ENCODE data around the gene CCT8.

The CCT8 gene, protein sequence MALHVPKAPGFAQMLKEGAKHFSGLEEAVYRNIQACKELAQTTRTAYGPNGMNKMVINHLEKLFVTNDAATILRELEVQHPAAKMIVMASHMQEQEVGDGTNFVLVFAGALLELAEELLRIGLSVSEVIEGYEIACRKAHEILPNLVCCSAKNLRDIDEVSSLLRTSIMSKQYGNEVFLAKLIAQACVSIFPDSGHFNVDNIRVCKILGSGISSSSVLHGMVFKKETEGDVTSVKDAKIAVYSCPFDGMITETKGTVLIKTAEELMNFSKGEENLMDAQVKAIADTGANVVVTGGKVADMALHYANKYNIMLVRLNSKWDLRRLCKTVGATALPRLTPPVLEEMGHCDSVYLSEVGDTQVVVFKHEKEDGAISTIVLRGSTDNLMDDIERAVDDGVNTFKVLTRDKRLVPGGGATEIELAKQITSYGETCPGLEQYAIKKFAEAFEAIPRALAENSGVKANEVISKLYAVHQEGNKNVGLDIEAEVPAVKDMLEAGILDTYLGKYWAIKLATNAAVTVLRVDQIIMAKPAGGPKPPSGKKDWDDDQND

GRCh38 chr21:29073222-29074006, at the start of gene CCT8:
TSS of gene CCT8 (minus strand) at chr21:29073648. CDS start at chr21:29073590, 58 bp downstream.
- peak; percentile 100 for DNase-seq

- no peak for DNase-seq
Observed at GRCh38 chr21:29121759-29122158, 48.3 kb upstream of the CCT8 start.

- no peak for DNase-seq
Observed at GRCh38 chr21:29117372-29117955, 44.0 kb upstream of the CCT8 start.

DNA sequence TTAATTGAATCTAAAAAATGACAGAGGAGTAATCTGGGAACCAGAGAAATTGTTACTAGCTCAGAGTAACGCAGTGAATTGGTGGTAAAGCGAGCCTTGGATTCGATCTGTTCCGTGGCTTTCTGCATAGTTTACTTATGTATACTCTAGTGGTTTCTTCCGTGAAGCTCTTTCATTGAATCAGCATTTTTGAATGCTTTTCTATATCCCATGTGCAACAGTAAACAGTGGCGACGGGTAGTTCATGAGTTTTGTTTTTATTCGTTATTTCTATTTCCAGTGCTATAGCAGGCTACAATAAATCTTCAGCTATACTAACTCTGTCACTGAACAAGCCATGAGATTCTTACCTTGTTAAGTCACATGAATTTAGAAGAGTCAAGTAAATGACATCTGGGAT, 42.5 kb upstream of the CCT8 start:
- peak; percentile 49 for DNase-seq

- peak; percentile 87 for DNase-seq
Observed at GRCh38 chr21:29114765-29115500, 41.5 kb upstream of the CCT8 start.

GRCh38 chr21:29105218-29105617, 31.8 kb upstream of the CCT8 start:
- peak; percentile 46 for DNase-seq

DNA sequence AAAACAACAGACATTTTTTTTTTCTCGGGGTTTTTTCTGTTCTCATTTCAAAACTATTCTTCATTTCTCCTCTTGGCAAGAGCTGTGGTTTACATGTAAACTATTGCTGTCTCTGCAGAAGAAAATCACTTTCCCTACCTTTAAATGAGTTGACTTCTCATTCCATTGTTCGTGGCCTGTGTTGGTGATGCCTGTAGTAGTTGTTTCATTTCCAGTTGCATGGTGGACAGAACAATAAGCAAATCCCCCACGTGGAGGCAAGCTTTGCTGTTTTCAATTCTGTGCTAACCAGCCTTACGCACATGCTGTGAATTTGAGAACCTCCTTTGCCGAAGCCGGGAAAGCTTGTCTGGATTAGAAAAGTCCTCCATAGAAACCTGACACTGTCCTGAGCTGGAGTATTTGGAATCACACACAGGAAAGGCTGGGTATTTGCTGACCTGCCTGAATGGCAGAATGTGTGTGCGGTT, 30.8 kb upstream of the CCT8 start:
- DNase-seq = peak; percentile 52

DNA sequence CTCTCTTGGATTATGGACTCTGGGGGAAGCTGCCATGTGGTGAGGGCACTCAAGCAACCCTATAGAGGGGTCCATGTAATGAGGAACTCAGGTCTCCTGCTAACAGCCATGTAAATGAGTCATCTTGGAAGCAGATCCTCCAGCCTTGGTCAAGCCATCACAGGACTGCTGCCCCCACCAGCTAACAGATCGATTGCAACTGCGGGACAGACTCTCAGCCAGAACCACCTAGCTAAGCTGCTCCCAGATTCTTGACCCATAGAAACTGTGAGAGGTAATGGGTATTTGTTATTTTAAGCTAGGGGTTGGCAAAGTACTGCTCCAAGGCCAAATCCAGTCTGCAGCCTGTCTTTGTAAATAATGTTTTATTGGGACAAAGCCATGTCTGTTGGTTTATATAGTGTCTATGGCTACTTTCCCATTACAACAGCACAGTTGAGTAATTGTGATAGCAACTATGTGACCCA, 29.4 kb upstream of the CCT8 start:
- no peak for DNase-seq

GRCh38 chr21:29098156-29098555, 24.7 kb upstream of the CCT8 start:
- DNase-seq = no peak

- DNase-seq = no peak
Observed at GRCh38 chr21:29096218-29097015, 23.0 kb upstream of the CCT8 start.

GRCh38 chr21:29092102-29092959, 18.9 kb upstream of the CCT8 start:
- DNase-seq = peak; percentile 55

- DNase-seq = peak; percentile 84
Observed at GRCh38 chr21:29091033-29091432, 17.6 kb upstream of the CCT8 start.

- no peak for DNase-seq
Observed at GRCh38 chr21:29085106-29085752, 11.8 kb upstream of the CCT8 start.

- no peak for DNase-seq
Observed at GRCh38 chr21:29084372-29084771, 10.9 kb upstream of the CCT8 start.

DNA sequence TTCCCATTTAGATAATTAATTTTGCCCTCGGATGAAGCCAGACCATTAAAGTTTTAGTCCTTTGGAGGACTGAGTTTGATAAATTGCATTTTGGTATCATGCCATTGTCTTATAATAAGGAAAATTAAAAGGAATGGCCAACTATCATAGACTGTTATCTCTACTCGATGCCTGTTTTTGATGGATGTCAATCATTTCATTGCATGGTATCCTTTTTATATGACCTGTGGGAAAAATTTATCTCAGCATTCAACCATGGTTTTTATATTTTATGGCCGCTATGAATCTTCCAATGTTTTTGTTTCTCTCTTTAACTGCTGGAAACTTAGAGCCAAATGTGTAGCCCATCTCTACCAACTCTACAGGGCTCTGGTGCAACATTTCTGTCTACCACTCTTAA, 9.9 kb upstream of the CCT8 start:
- no peak for DNase-seq

GRCh38 chr21:29082046-29082815, 8.8 kb upstream of the CCT8 start:
- no peak for DNase-seq

DNA sequence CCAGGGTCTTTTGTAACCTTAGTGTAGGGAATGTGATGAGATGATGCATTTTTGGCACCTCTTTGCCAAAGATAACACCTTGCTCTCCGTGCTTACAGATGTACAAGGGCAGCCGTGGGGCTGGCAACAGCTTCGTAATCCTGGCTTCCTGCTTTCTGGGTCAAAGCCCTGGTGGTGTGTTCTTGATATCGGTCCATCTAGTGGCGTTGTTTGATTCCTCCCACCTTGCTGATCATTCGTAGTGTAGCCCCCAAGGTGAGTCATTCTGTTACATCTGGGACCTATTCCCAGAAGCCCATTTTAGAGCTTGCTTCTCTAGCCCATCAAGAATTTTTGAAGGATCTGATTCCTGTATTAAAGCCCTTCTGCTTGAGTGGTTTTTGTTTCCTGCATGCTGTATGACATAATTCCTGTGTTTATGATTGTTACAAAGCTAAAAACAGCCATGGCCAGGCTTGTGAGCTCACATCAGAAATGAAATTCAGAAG, 7.0 kb upstream of the CCT8 start:
- no peak for DNase-seq

- DNase-seq = no peak
Observed at GRCh38 chr21:29078869-29079767, 5.7 kb upstream of the CCT8 start.
